NCI-H2107 treated with DMSO at 0.1 percent for 48 hours (cell line): Measurements from ENCODE around the gene VPS9D1.
"Not testable (repeated sequence)": the region's sequence is repeated elsewhere in the genome, so short reads cannot be mapped to it uniquely, and the experiment has no call there.

Experiments used
- DNase-seq: peaks from one replicate; lab custom pipeline; 2025; ENCODE audit not compliant: unreplicated experiment; lab: John Stamatoyannopoulos, UW

The VPS9D1 gene

GRCh38 chr16:89668790-89669158, 51.9 kb downstream of the VPS9D1 start:
- DNase-seq, result no peak

GRCh38 chr16:89667633-89668032, 53.1 kb downstream of the VPS9D1 start:
- DNase-seq, result no peak

- not testable (repeated sequence) for DNase-seq
Observed at GRCh38 chr16:89667000-89667399, 53.7 kb downstream of the VPS9D1 start.

- not testable (repeated sequence) for DNase-seq
Observed at GRCh38 chr16:89664238-89664637, 56.5 kb downstream of the VPS9D1 start.

GRCh38 chr16:89661215-89661614, 59.5 kb downstream of the VPS9D1 start:
- no peak for DNase-seq

- no peak for DNase-seq
Observed at GRCh38 chr16:89660146-89660545, 60.6 kb downstream of the VPS9D1 start.

- DNase-seq, result no peak
Observed at GRCh38 chr16:89658221-89658879, 62.3 kb downstream of the VPS9D1 start.

- DNase-seq, result peak; percentile 56
Observed at GRCh38 chr16:89657442-89658220, 63.1 kb downstream of the VPS9D1 start, which contains the start of the genes CHMP1A and SPATA33. Gene CHMP1A, minus strand, starts transcription at chr16:89657708. Its CDS starts 120 bp downstream, at chr16:89657588. Gene SPATA33, plus strand, starts transcription at chr16:89657836. Its CDS starts 76 bp downstream, at chr16:89657912.
